GM18502 (cell line): Measurements from ENCODE around the gene KCNK3.

Experiments
- ATAC-seq: cut with Tn5 transposase; IDR thresholded peaks from one replicate; pipeline ENCODE4 v1.9.1; 2021; ENCODE audit warnings: mild to moderate bottlenecking; ENCODE audit not compliant: unreplicated experiment, poor library complexity

Gene KCNK3

GRCh38 chr2:26709323-26710110 is 17.0 kb downstream of the KCNK3 start:
- ATAC-seq = no peak

DNA sequence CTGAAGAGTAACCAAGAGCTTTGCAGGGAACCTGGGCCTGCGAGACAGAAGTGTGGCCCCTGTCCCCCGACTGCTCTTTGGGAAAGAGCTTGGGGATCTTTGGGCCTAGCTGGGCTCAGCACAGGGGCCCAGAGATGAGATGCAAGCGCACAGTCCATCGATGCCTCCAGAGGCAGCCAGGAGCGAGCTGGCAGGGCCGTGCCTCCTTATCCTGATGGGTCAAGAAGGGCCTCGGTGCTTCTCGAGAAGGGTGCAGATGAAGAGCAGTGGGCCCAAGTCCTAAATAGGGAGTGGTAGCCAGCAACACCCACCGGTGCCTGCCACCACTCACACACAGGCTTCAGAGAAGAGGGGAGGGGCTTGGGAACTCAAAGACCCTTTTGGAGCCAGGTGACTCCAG is 17.6 kb downstream of the KCNK3 start:
- ATAC-seq = no peak

DNA sequence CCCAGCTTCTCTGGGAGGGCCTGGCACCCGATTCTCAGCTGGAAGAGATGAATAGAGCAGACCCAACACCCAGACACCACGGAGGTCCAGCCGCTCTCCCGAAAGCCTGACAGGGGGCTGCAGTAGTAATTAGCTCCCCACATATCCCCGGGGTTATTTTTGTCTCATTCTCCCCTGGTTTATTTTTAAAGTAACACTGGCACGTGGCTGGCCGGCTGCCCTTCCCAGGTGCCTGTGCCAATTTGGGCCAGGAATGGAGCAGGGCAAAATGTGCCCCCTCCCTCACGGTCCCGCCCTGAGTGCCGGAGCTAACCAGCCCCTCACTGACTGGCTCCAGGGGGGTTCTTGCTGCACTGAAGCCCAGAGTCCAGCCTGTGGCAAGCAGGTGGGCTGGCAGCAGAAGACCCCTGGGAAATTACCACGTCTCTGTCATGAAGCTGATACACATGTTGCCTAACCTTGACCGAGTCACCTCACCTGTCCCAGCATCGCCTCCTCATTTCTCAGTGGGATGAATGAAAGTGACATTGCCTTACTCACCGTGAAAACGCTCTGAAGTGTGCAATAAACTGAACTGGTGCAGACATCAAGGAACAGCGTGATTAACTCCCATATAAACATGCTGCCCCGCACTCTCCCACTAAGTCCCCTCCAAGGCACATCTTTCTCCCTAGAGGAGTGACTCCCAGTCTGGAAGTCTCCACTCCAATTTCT is 18.4 kb downstream of the KCNK3 start:
- ATAC-seq = no peak

- ATAC-seq = no peak
These were observed 19.1 kb downstream of the KCNK3 start for GRCh38 chr2:26711457-26712161.

GRCh38 chr2:26712486-26713465 is 20.3 kb downstream of the KCNK3 start:
- ATAC-seq = no peak

DNA sequence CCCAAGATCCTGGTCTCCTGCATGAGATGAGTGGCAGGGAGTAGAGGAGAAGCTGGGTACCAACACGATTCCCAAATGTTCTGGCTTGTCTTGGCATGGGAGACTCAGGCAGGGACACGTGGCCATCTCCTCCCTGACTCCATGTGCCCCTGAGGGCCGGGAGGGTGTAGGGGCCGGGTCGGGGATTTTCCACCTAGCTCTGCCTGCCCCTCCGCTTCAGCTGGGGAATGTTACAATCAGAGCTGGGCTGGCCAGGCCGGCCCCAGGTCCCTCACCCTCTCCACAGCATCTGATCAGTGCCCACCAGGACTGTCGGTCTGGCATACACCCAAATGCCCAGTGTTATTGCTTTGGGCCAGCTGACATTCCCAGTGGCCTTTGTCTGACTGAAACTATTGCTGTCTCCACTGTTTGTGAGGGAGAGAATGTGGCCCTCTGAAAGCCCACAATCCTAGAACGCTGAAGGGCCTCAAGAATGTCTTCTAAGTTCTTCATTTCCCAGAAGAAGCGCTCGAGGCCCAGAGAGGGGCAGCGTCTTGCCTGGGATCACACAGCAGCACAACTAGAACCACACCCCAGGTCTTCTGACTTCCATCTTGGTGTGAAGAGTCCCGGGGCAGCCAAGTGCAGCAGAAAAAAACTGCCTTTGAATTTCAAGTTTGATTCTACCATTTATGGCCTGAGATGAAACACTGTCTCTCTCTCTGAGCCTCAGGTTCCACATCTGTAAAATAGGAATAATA is 23.2 kb downstream of the KCNK3 start:
- no peak for ATAC-seq

DNA sequence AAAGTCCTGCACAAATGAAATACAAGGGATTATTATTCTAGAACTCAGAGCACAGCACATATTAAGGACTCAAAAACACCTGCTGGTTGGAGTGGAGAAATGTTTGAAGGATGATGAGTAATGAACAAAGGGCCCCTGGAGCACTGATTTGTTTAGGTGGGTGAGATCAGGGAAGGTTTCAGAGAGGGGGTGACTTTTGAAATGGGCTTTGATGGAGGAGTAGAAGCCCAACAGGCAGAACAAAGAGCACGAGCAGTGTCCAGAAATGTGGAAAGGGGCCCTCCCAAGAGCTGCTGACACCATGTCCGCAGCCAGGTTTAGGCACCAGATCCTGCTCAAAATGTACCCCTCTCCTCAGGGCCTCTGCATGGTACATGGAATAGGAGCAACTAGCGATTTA is 23.8 kb downstream of the KCNK3 start:
- no peak for ATAC-seq

DNA sequence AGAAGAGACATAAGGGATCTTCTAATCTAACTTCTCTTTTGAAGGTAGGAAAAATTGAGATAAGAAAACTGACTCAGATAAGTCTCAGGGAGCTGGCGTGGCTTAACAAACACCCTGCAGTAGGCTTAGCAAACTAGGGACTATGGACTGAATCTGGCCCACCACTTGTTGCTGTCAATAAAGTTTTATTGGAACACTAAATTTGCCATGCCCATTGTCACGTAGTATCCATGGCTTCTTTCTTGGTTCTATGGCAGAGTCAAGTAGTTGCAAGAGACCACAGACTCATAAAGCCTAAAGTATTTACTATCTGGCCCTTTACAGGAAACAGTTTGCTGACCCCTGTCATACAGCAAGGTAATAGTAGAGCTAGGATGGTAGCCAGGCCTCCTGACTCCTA is 24.2 kb downstream of the KCNK3 start:
- no peak for ATAC-seq

DNA sequence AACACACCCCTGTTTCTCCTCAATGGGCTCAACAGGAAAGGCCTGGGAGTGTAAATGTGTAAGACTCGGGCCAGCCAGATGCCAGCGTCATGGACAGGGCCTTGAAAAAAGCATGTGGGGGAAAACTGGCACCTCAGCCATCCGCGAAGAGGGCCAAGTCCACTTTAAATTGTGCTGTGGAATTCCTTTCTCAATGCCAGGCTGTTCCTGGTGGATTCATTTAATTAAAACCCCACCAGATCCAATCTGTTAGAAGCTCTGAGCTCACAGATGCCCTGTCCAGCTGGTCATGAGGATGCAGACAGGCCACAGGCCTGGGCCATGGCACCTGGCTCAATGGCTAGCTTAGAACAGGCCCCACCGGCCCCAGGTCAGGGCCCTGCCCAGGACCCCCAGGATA is 24.8 kb downstream of the KCNK3 start:
- ATAC-seq = no peak

DNA sequence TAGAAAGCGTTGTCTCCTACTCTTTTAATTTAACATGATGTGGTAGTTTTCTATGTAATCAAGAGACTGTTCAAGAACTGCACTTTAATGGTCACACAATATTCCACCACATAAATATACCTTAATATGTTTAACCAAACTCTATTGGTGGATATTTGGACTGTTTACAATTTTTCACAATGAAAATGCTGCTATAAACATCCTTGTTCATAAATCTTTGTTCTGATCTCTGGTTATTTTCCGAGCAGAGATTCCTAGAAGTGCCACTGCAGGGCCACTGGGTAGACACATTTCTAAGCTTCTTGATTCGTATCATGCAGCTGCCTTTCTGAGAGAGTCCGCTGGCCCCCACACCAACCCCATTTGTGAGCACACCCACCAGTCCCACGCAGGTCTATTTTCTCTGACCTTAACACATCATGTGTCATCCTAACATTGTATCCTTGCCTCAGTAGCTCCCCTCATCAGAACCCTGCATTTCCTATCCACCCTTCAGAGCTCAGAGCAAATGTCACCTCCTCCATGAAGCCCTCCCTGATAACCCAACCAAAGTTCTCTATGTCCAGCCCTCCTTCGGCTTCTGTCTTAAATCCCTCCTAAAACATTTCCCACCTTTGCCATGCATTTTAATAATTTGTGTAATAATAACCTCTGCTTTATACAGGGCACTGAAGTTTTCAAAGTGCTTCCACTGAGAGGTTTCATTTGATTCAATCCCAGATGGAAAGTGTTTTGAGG is 26.6 kb downstream of the KCNK3 start:
- ATAC-seq = no peak

DNA sequence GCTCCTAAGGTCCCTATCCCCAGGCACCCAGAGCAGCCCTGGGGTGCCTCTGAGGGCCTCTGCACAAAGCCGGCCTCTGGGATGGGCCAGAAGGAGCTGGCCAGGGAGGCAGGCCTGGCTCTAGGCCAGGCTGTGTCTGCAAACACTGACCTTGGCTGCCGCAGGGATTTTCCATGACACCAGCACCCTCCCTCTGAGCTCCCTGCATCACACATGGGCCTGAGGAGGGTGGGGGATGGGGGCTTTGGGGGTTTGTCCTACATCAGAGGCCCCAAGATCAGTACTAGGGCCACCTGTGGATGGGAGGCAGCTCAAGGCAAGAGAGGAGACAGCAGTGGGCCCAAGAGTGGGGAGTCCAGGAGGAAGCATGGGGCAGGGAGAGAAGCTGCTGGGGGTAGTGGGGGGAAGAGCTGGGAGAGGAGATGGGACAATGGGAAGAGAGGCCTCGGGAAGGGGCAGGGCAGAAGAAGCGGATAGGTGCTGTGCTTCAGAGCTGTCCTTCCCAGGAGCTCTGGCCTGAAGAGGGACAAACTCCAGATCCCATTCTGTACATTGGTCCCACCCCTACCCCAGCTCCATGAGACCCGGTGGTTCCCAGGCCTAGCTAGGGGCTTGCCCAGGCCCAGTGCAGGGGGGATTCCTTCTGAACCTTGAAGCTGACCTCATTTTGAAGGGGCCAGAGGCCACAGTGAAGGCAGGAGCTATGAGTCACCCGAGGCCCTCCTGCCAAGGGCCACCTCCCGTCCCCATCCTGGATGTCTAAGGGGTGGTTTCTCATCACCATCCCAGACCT is 28.0 kb downstream of the KCNK3 start:
- no peak for ATAC-seq

DNA sequence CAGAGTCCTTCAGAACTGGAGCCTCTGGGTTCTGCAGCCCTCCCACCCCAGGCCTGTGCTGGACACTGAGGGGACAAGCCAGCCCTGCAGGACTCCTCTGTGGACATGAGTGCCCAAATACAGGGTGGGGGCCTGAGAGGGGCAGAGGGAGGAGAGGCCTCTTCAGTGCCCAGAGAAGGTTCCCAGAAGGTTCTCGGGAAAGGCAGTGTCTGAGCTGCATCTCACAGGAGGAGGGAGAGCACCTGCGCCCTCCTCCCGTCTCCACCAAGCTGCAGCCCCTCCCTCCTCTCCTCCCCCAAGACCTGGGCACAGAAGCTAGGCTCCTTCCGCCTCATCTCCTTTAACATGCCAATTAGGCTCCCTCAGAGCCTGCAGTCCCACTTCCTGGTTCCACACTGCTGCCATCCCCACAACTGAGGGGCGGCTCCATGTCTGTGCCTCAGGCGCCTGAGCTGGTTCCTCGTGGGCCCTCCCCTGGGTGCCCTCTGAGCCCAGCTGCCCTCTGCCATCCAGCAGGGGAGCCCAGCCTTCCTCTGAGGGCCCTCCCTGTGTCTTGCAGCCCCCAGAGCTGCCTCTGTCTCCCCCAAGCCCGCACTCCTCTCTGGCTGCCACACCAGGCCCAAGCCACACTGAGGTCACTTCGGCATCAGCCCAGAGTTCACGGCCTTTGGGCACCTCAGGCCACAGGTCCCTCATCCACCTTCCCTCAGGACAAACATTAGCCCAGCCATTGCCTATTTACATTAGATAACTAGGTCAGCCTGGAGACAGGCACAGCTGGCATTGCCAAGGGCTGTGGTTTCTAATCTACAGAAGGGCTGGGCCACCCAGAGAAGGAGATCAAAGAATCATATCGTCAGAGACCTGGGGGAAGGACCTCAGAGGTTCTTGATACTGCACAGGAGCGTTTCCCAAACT is 28.9 kb downstream of the KCNK3 start:
- no peak for ATAC-seq

DNA sequence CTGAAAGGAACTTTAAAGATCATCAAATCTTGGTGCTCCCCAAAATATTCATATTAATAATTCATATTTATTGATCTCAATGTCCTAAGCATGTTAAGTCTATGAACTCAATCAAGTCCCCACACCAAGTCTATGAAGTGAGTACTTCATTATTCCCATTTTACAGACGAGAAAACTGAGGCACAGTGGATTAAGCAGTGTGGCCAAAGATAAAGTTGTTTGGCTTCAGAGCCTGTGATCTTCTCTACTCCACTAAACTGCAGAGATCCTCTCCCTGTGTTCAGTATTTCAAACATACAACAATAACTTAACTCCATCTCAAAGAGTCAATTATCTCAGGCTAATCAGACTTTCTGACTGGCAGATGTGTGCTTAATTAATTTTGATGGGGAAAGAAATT is 29.8 kb downstream of the KCNK3 start:
- no peak for ATAC-seq

- no peak for ATAC-seq
These were observed 30.4 kb downstream of the KCNK3 start for GRCh38 chr2:26722911-26723310.

- ATAC-seq = no peak
These were observed 31.0 kb downstream of the KCNK3 start for GRCh38 chr2:26723475-26723874.

GRCh38 chr2:26723991-26724750 is 31.6 kb downstream of the KCNK3 start:
- ATAC-seq = no peak
